BJ (cell line): Measurements from ENCODE around the gene ENTPD2. TPM values are rescaled to one million over a fixed set of nuclear protein-coding genes. Genes with fewer than 3 reads are reported as not detected.

Source experiments
- CTCF ChIA-PET: fragments of 350-600 bp; formaldehyde crosslinking; extraction: SDS; loops from one replicate; lab custom pipeline; 2021; ENCODE audit warnings: antibody characterized with exemption, inconsistent platforms; lab: Yijun Ruan, JAX
- POLR2A ChIA-PET: fragments of 300-600 bp; sonication (Branson Sonifier 250); formaldehyde crosslinking; extraction: SDS; loops from one replicate; lab custom pipeline; 2021; ENCODE audit warnings: antibody characterized with exemption; lab: Charles Lee
- DNase-seq: peaks from one replicate; pipeline ENCODE4 v3.0.0-alpha.2; 2011; ENCODE audit warnings: low read depth
- H3K27me3 ChIP-seq: 2 replicates; pipeline ENCODE4 v1.6.0; 2011; ENCODE audit warnings: low read length; ENCODE audit not compliant: control insufficient read depth, insufficient read depth
- H3K36me3 ChIP-seq: 2 replicates; pipeline ENCODE4 v1.5.1; 2011; ENCODE audit warnings: low read length; ENCODE audit not compliant: control insufficient read depth, insufficient read depth
- H3K4me3 ChIP-seq: 2 replicates; pipeline ENCODE4 v1.5.1; 2011; ENCODE audit warnings: low read depth, mild to moderate bottlenecking, control low read depth, low read length
- polyA plus RNA-seq: library from polyadenylated mRNA; depleted of rRNA; stranded (reverse); fragments of >200 nt; gene quantifications from 2 replicates; pipeline ENCODE4 v1.2.3, GENCODE V29; 2011
- TF ChIP-seq, protein P1 (sequence below): IDR thresholded peaks from 2 replicates; pipeline ENCODE4 v1.5.1; 2011; ENCODE audit warnings: low read depth, mild to moderate bottlenecking, control low read depth, inconsistent platforms, low read length, moderate library complexity; ENCODE audit not compliant: insufficient read depth

Gene ENTPD2
- polyA plus RNA-seq, 1 experiment: not detected

DNA sequence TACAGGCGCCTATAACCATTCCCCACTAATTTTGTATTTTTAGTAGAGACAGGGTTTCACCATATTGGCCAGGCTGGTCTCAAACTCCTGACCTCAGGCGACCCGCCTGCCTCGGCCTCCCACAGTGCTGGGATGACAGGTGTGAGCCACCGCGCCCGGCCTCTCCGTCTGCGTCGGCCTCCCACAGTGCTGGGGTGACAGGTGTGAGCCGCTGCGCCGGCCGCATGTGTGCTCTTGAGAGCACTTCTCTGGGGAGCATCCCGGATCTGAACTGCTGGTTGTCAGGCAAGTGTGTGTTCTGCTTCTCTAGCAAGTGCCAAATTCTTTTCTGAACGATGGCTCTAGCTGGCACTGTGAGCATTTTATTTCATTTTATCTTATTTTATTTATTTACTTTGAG is 3.7 kb upstream of the ENTPD2 start:
- no peak for DNase-seq
- Histone ChIP-seq H3K27me3 (peaks cover 10% of the 10 kb centered on the region), H3K36me3 (no peaks in the 10 kb centered on the region), H3K4me3 (no peak overlapping the region)
- TF ChIP-seq, protein P1, sequence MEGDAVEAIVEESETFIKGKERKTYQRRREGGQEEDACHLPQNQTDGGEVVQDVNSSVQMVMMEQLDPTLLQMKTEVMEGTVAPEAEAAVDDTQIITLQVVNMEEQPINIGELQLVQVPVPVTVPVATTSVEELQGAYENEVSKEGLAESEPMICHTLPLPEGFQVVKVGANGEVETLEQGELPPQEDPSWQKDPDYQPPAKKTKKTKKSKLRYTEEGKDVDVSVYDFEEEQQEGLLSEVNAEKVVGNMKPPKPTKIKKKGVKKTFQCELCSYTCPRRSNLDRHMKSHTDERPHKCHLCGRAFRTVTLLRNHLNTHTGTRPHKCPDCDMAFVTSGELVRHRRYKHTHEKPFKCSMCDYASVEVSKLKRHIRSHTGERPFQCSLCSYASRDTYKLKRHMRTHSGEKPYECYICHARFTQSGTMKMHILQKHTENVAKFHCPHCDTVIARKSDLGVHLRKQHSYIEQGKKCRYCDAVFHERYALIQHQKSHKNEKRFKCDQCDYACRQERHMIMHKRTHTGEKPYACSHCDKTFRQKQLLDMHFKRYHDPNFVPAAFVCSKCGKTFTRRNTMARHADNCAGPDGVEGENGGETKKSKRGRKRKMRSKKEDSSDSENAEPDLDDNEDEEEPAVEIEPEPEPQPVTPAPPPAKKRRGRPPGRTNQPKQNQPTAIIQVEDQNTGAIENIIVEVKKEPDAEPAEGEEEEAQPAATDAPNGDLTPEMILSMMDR: no peak
- CTCF ChIA-PET: interaction anchor here (1.8 to 3.2 kb wide), 3 partner anchors 10 to 11 kb away, joined by 8 to 26 read pairs (median 11); partner anchors contain the start of gene NPDC1
- POLR2A ChIA-PET: no interaction called here

DNA sequence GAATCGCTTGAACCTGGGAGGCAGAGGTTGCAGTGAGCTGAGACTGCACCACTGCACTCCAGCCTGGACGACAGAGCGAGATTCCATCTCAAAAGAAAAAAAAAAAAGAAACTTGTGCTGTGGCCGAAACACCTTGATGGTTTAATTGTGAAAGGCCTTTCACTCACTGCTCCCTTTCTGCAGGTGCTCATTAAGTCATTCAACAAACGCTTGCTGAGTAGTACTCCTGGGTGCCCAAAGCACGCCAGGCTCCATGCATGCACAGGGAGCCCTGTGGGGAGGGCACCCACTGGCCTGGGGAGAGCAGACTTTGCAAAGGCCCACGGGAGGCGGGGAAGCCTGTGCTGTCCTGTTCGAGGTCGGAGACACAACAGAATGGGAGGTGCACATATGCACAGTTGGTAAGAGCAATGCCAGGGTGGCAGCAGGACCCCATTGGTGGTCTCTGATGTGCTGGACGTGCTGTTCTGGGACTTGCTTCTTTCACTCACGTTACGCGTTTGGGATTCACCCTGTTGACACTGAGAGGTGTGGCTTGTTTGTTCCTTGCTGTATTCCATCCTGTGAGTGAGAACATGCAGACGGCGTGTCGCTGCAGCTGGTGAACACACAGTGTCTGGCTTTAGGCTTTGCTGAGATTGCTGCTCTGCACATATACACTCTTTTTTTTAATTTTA is 3.0 kb upstream of the ENTPD2 start:
- DNase-seq: no peak
- Histone ChIP-seq H3K27me3 (peaks cover 12% of the 10 kb centered on the region), H3K36me3 (no peaks in the 10 kb centered on the region), H3K4me3 (no peak overlapping the region)
- ChIA-PET POLR2A (no interaction called here), CTCF (interaction anchor here (1.7 to 5.6 kb wide), 6 partner anchors 7 to 28 kb away, joined by 5 to 49 read pairs (median 10); partner anchors contain the start of gene NPDC1)
- TF ChIP-seq, protein P1: no peak

DNA sequence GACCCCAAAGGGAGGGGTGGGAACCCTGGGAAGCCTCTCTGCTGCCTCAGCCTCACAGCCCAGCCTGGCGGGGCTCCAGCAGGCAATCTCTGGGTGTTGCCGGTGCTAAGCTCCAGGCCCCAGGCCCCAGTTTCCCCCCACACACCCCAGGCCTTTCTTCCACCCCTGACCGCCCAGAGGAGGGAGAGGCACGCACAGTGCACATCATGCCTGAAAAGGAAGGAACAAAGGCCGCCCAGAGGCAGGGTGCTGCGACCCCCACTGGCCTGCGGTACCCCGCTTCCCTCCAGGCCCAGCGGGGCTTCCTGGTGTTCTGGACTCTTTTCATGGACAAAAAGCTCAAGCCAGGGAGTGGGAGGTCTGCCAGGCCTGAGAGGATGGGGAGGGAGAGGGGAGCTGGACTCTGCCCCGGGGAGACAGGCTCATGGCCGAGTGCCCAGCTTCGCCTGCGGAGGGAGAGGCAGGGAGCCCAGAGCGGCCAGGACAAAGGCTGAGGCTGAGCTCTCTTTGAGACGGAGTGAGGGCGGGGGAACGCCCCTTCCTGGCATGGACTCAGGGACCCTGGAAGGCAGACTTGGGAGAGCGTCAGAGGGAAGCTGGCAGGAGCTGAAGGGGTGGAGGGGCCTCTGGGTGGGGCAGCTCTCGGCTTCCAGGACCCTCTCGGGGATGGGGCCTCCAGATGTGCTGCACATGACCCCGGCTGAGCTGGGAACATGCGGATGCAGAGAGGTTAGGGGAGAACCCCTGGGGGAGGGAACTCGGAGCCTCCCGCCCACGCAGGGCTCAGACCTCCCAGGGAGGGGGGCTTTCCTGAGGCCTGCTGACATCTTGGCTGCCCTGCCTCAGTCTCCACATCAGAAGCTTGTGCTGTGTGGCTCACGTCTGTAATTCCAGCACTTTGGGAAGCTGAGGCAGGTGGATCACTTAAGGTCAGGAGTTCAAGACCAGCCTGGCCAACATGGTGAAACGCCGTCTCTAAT is 1.8 kb upstream of the ENTPD2 start:
- no peaks in the 10 kb centered on the region for H3K36me3 ChIP-seq
- DNase-seq: no peak
- ChIA-PET POLR2A (no interaction called here), CTCF (interaction anchor here (0.8 to 5.6 kb wide), 7 partner anchors 9 to 268 kb away, joined by 3 to 49 read pairs (median 9); partner anchors contain the start of gene NPDC1)
- peaks cover 12% of the 10 kb centered on the region for H3K27me3 ChIP-seq
- TF ChIP-seq, protein P1: no peak
- no peak overlapping the region for H3K4me3 ChIP-seq

DNA sequence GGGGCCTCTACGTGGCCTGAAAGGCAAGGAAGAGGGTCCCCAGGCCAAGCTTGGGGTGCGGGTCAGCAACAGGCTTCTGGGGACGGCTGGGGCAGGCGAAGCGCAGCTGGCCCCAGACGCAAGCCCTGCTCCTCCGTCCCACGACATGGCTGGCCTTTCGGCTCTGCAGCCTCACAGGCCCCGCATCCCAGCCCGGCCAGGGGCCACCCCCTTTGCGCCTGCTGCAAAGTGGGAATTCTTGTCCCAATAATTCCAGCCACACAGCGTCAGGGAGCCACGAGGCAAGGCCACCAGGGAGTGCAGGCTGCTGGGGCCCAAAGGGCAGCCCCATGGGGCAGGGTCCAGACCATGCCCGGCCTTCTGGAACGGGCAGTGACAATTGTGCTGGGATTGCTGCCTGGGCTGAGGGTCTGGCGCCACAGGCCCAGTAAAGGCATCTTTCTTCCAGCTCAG is 1.1 kb upstream of the ENTPD2 start:
- Histone ChIP-seq H3K27me3 (peaks cover 12% of the 10 kb centered on the region), H3K36me3 (no peaks in the 10 kb centered on the region), H3K4me3 (no peak overlapping the region)
- POLR2A ChIA-PET: no interaction called here
- CTCF ChIA-PET: interaction anchor here (2.1 to 5.6 kb wide), 4 partner anchors 8 to 20 kb away, joined by 9 to 49 read pairs (median 19); partner anchors contain the start of gene NPDC1
- no peak for DNase-seq
- TF ChIP-seq, protein P1: no peak
